ENCODE data around the gene GUCA1C.

Gene GUCA1C

DNA sequence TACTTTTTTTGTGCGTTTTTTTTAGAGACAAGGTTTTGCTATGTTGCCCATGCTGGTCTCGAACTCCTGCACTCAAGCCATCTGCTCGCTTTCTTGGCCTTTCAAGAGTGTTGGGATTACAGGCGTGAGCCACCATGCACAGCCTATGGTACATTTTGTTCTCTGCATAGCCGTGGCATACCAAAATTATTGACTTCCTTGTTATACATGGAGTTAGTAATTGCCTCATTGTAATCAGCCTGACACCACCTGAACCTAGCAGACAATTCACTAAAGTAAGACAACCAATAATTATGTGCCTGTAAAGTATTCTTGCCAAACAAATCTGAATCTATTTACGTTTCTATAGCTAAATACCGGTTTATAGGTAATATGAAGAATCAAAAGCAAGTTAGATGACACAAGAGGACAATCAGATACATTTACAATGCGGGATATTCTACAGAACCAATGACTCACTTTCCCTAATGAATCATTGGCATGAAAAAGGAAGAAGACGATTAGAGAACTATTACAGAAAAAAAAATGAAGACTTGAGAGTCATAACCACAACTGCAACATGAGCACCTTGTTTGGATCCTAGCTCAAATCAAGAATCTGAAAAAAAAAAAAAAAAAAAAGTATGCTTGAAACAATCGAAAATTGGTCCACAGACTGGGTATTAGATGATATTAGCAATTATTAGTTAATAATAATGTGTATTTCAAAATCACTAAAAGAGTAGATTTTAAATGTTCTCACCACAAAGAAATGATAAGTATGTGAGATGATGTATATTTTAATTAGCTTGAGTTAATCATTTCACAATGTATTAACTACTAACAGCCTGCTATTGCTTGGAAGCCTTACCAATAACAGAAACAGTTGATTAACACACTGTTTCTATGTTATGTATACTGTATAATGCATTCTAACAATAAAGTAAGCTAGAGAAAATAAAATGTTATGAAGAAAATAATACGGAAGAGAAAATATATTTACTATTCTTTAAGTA lies 7.1 kb downstream of the GUCA1C start:
- TF ChIP-seq CTCF (IDR thresholded peaks at IDR 0.05; ENCODE audit: extremely low read depth, insufficient read depth, missing control alignments) = no peak
- in situ Hi-C loops (cut with MboI; ENCODE audit: low pct_unique_long_range_greater_than_20kb, low sequenced_read_pairs, unreplicated experiment) = no loop called here
- DNase-seq (ENCODE audit: low spot score) = no peak

GRCh38 chr3:108940568-108941263 lies 13.0 kb downstream of the GUCA1C start:
- TF ChIP-seq CTCF (IDR thresholded peaks at IDR 0.05; ENCODE audit: extremely low read depth, insufficient read depth, missing control alignments) = no peak
- in situ Hi-C loops (cut with MboI; ENCODE audit: low pct_unique_long_range_greater_than_20kb, low sequenced_read_pairs, unreplicated experiment) = no loop called here
- no peak for DNase-seq (ENCODE audit: low spot score)

DNA sequence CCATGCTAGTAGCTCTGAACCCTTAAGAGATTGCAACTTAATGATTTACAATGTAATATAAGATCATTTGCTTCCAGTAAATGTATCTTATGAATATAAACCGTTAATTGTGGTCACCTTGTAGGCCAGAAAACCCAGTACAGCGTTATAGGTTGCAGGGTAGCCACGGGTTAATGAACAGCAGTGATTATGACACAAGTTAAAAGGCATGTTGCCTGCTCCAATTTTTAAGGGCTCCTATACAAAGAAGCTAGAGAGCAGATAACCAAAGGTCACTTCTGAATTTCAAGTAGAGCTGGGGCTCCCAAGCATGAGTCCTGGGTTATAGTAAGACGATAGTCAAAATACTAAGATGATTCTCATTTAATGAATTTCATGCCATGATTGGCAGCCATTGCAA lies 13.5 kb downstream of the GUCA1C start:
- no peak for TF ChIP-seq CTCF (IDR thresholded peaks at IDR 0.05; ENCODE audit: extremely low read depth, insufficient read depth, missing control alignments)
- DNase-seq (ENCODE audit: low spot score) = no peak
- in situ Hi-C loops (cut with MboI; ENCODE audit: low pct_unique_long_range_greater_than_20kb, low sequenced_read_pairs, unreplicated experiment) = no loop called here

- TF ChIP-seq CTCF (IDR thresholded peaks at IDR 0.05; ENCODE audit: extremely low read depth, insufficient read depth, missing control alignments) = no peak
- in situ Hi-C loops (cut with MboI; ENCODE audit: low pct_unique_long_range_greater_than_20kb, low sequenced_read_pairs, unreplicated experiment) = no loop called here
- DNase-seq (ENCODE audit: low spot score) = no peak
These were observed 16.6 kb downstream of the GUCA1C start for GRCh38 chr3:108936924-108937689.

DNA sequence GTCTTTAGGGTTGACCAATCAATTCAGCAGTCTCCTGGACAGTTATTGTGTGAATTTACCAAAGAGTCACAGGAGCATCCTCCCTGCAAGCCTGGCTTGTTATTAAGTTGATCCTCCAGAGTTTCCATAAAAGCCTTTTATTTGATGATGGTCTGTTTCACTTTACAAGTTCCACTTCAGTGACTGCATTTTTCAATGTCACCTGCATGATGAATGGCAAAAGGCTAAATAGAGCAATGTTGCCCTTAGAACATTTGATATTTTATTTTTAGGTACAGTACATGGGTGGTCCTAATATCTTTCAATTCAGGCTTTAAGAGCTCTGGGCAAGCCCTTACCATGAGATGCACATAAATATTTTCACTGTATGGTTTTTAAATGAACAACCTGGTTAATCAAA lies 22.6 kb downstream of the GUCA1C start:
- TF ChIP-seq CTCF (IDR thresholded peaks at IDR 0.05; ENCODE audit: extremely low read depth, insufficient read depth, missing control alignments) = no peak
- no peak for DNase-seq (ENCODE audit: low spot score)
- in situ Hi-C loops (cut with MboI; ENCODE audit: low pct_unique_long_range_greater_than_20kb, low sequenced_read_pairs, unreplicated experiment) = no loop called here

DNA sequence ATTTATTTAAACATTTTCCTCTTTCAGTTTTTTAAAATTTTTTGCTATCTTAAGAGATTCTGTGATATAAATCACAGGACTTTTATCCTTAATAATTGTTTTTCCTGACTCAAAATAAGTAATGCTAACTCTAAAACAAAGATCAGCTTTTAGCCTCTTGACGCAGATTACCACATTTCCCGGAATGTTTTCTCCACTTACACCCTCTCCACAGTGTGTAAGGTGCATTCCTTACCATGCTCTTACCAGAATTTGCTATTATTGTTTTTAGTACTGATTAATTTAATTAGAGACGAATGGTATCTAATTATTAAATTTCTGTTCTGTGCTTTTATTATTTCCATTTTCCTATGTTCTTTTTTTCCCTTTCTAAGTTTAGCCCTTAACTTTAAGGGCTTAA lies 34.8 kb downstream of the GUCA1C start:
- in situ Hi-C loops (cut with MboI; ENCODE audit: low pct_unique_long_range_greater_than_20kb, low sequenced_read_pairs, unreplicated experiment) = loop anchor here (10.0 to 25.0 kb wide), 2 partner anchors 254 to 407 kb away; partner anchors contain the start of gene MYH15

More for the DNA sequence above, 34.8 kb downstream of the GUCA1C start:
- no peak for DNase-seq (ENCODE audit: low spot score)
- no peak for TF ChIP-seq CTCF (IDR thresholded peaks at IDR 0.05; ENCODE audit: extremely low read depth, insufficient read depth, missing control alignments)
